ENCODE results near the gene SESTD1. TPM values are rescaled to one million over a fixed set of nuclear protein-coding genes. Genes with fewer than 3 reads are reported as not detected.

SESTD1 gene
- total RNA-seq, 1 experiment from 2014 or later: 208 TPM

DNA sequence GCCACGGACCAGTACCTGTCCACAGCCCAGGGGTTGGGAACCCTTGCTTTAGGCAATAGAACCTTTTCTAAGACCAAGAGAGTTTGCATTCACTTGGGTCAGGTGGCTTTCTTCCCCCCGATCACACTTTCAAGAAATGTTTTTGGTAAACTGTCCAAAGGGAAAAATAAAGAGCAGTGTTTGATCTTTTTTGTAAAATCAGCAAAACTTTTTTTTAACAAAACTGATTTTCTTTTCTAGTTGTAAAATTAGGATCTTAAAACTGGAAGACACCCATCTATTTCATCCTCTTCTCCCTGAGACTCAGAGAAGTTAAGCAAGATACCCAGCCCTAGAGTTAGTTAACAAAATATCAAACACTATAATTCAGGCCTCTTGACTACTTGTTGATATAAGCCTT is 6.1 kb upstream of the SESTD1 start:
- ChIA-PET POLR2A (ENCODE audit: unreplicated experiment) (interaction anchor here (0.6 kb wide), 1 partner anchor 33 kb away, joined by 5 read pairs; no protein-coding TSS in a partner anchor), CTCF (no interaction called here)
- BruUV-seq (replicated peaks): no TSS peak
- peaks cover 51% of the 10 kb centered on the region for H3F3A ChIP-seq (ENCODE audit: insufficient read depth, low read depth)
- TF ChIP-seq, protein P1, sequence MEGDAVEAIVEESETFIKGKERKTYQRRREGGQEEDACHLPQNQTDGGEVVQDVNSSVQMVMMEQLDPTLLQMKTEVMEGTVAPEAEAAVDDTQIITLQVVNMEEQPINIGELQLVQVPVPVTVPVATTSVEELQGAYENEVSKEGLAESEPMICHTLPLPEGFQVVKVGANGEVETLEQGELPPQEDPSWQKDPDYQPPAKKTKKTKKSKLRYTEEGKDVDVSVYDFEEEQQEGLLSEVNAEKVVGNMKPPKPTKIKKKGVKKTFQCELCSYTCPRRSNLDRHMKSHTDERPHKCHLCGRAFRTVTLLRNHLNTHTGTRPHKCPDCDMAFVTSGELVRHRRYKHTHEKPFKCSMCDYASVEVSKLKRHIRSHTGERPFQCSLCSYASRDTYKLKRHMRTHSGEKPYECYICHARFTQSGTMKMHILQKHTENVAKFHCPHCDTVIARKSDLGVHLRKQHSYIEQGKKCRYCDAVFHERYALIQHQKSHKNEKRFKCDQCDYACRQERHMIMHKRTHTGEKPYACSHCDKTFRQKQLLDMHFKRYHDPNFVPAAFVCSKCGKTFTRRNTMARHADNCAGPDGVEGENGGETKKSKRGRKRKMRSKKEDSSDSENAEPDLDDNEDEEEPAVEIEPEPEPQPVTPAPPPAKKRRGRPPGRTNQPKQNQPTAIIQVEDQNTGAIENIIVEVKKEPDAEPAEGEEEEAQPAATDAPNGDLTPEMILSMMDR (conservative IDR thresholded peaks at IDR 0.05): no peak
- TF ChIP-seq EZH2 (IDR thresholded peaks at IDR 0.05; ENCODE audit: low read depth): no peak
- peaks cover 3% of the 10 kb centered on the region for H3K9me3 ChIP-seq (ENCODE audit: insufficient read depth, low read depth)
- no peaks in the 10 kb centered on the region for H3K79me2 ChIP-seq (ENCODE audit: low read depth)
- no peaks in the 10 kb centered on the region for H4K20me1 ChIP-seq (ENCODE audit: insufficient read depth)
- peaks cover 95% of the 10 kb centered on the region for H3K4me1 ChIP-seq (replicated peaks; ENCODE audit: insufficient read depth)
- H3K36me3 ChIP-seq (ENCODE audit: low read depth): no peaks in the 10 kb centered on the region
- H3K9me2 ChIP-seq (ENCODE audit: insufficient read depth): no peaks in the 10 kb centered on the region
- no peak overlapping the region for H2AFZ ChIP-seq
- H3K4me3 ChIP-seq: no peak overlapping the region
- intact Hi-C loops (cut with micrococcal nuclease; ENCODE audit: unreplicated experiment): no loop called here
- no peak overlapping the region for H3K4me2 ChIP-seq
- H3K27me3 ChIP-seq (ENCODE audit: insufficient read depth, low read depth): no peaks in the 10 kb centered on the region
- peak overlapping the region; percentile 88 for H3K27ac ChIP-seq
- no peak for DNase-seq

DNA sequence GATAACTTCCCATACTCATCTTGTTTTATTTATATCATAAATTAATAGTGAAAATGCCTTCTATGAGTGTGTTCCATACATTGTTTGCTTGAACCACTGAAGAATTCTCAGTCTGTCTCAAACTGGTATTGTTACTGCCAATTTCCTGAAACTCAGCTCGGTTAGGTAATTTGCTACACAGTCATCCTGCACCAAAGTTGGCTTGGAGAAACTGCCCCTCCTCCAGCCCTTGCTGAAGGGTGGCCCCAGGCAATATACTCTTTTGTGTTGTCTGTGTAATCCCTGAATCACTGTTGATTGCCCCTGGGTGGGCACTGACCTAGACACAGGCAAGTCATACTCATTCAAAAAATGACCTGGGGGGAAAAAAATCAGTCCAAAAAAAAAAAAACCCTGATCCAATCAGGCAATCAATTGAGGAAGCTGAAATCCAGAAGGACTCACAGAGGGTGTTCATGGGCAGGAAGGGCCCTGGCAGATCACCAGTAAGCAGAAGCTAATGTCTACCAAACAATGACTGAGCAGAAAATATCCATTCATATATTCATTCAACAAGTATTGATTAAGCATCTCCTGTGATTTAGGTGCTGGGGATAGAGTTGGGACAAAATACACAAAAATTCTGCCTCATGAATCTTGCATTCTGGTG is 3.8 kb upstream of the SESTD1 start:
- H3K4me1 ChIP-seq (replicated peaks; ENCODE audit: insufficient read depth): peaks cover 82% of the 10 kb centered on the region
- POLR2A ChIA-PET (ENCODE audit: unreplicated experiment): interaction anchor here (0.7 kb wide), 5 partner anchors 29 to 756 kb away, joined by 3 to 18 read pairs (median 5); no protein-coding TSS in a partner anchor
- TF ChIP-seq EZH2 (IDR thresholded peaks at IDR 0.05; ENCODE audit: low read depth): no peak
- TF ChIP-seq, protein P1 (conservative IDR thresholded peaks at IDR 0.05): no peak
- no peaks in the 10 kb centered on the region for H3K27me3 ChIP-seq (ENCODE audit: insufficient read depth, low read depth)
- H2AFZ ChIP-seq: peak overlapping the region; percentile 31; the same call in 1 of the 2 replicates
- no peaks in the 10 kb centered on the region for H3K36me3 ChIP-seq (ENCODE audit: low read depth)
- H3K4me2 ChIP-seq: peak overlapping the region; percentile 45
- peak; percentile 95 to 99 for DNase-seq
- CTCF ChIA-PET: interaction anchor here (0.6 to 0.7 kb wide), 4 partner anchors 29 to 746 kb away, joined by 3 to 9 read pairs (median 4); no protein-coding TSS in a partner anchor
- peaks cover 57% of the 10 kb centered on the region for H3F3A ChIP-seq (ENCODE audit: insufficient read depth, low read depth)
- no peaks in the 10 kb centered on the region for H3K9me2 ChIP-seq (ENCODE audit: insufficient read depth)
- peak overlapping the region; percentile 92 for H3K27ac ChIP-seq
- H3K4me3 ChIP-seq: no peak overlapping the region
- H3K79me2 ChIP-seq (ENCODE audit: low read depth): peaks cover 6% of the 10 kb centered on the region
- intact Hi-C loops (cut with micrococcal nuclease; ENCODE audit: unreplicated experiment): loop anchor here (1.0 to 10.0 kb wide), 4 partner anchors 25 to 1194 kb away; partner anchors contain the start of gene PDE11A
- H3K9me3 ChIP-seq (ENCODE audit: insufficient read depth, low read depth): no peaks in the 10 kb centered on the region
- BruUV-seq (replicated peaks): no TSS peak
- H4K20me1 ChIP-seq (ENCODE audit: insufficient read depth): no peaks in the 10 kb centered on the region

DNA sequence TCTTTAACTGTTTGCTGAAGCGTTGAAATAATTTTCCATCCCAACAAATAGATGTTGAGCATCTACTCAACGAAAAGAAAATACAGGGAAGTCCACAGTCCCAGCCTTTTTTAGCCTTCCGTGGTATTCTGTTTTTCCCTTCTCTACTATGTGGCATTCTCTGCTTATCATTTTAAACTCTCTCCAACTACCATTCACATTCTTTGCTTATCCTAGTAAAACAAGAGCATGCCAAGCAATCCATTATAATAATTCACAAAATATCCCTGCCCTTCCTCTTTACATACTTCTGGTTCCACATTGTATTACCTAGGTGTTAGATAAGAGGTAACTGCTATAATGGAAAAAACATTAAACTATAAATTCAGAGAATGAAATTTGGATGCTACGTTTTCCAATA is 1.6 kb upstream of the SESTD1 start:
- Histone ChIP-seq H3K79me2 (ENCODE audit: low read depth) (peaks cover 28% of the 10 kb centered on the region), H3K27me3 (ENCODE audit: insufficient read depth, low read depth) (no peaks in the 10 kb centered on the region), H3K27ac (no peak overlapping the region), H3K9me3 (ENCODE audit: insufficient read depth, low read depth) (no peaks in the 10 kb centered on the region), H3K9me2 (ENCODE audit: insufficient read depth) (no peaks in the 10 kb centered on the region), H3F3A (ENCODE audit: insufficient read depth, low read depth) (peaks cover 43% of the 10 kb centered on the region), H2AFZ (no peak overlapping the region), H3K36me3 (ENCODE audit: low read depth) (no peaks in the 10 kb centered on the region), H3K4me2 (no peak overlapping the region), H3K4me3 (no peak overlapping the region), H3K4me1 (replicated peaks; ENCODE audit: insufficient read depth) (peaks cover 82% of the 10 kb centered on the region), H4K20me1 (ENCODE audit: insufficient read depth) (no peaks in the 10 kb centered on the region)
- no TSS peak for BruUV-seq (replicated peaks)
- no peak for TF ChIP-seq EZH2 (IDR thresholded peaks at IDR 0.05; ENCODE audit: low read depth)
- TF ChIP-seq, protein P1 (conservative IDR thresholded peaks at IDR 0.05): no peak
- intact Hi-C loops (cut with micrococcal nuclease; ENCODE audit: unreplicated experiment): loop anchor here (10.0 kb wide), 1 partner anchor 1191 kb away; the partner anchor contains the start of gene PDE11A
- no peak for DNase-seq
- ChIA-PET POLR2A (ENCODE audit: unreplicated experiment) (interaction anchor here (0.6 kb wide), 1 partner anchor 953 kb away, joined by 5 read pairs; no protein-coding TSS in a partner anchor), CTCF (interaction anchor here (0.6 kb wide), 1 partner anchor 78 kb away, joined by 4 read pairs; no protein-coding TSS in a partner anchor)
